IMR-90 (cell line): Measurements from ENCODE around the gene TNPO1. TPM values are rescaled to one million over a fixed set of nuclear protein-coding genes. Genes with fewer than 3 reads are reported as not detected.

Experiments used
- ATAC-seq: fragments of 200-7000 bp; cut with Tn5 transposase; 2 replicates; pipeline ENCODE4 v1.9.1; 2020; ENCODE audit warnings: low read depth, mild to moderate bottlenecking, moderate library complexity
- BruUV-seq: library from RNA; stranded (reverse); fragments of 400-500 nt; replicated peaks from 2 replicates; lab custom pipeline; 2021; lab: Mats Ljungman, UMichigan
- CTCF ChIA-PET: fragments of 300-600 bp; formaldehyde crosslinking; extraction: SDS; loops from one replicate; lab custom pipeline; 2021; ENCODE audit warnings: antibody characterized with exemption; lab: Yijun Ruan, JAX
- POLR2A ChIA-PET: fragments of 300-600 bp; sonication (Branson Sonifier 250); formaldehyde crosslinking; loops from one replicate; lab custom pipeline; 2022; ENCODE audit warnings: antibody characterized with exemption; ENCODE audit not compliant: unreplicated experiment; lab: Charles Lee
- DNase-seq: peaks from one replicate; pipeline ENCODE4 v3.0.0; 2013
- H2AFZ ChIP-seq: replicated peaks from 2 replicates; pipeline ENCODE3; 2013; ENCODE audit warnings: low read length, mild to moderate bottlenecking; ENCODE audit not compliant: poor library complexity
- H2AK5ac ChIP-seq: 2 replicates; pipeline ENCODE4 v1.6.1; 2013; ENCODE audit warnings: low read depth, low read length, inconsistent platforms
- H2AK9ac ChIP-seq: replicated peaks from 2 replicates; pipeline ENCODE3; 2013; ENCODE audit warnings: mild to moderate bottlenecking, low read depth, low read length, moderate library complexity; ENCODE audit not compliant: poor library complexity
- H2BK120ac ChIP-seq: 2 replicates; pipeline ENCODE4 v1.6.1; 2013; ENCODE audit warnings: low read depth, low read length, inconsistent platforms
- H2BK15ac ChIP-seq: 3 replicates; pipeline ENCODE4 v1.6.1; 2013; ENCODE audit warnings: low read depth, low read length, inconsistent platforms
- H2BK20ac ChIP-seq: 2 replicates; pipeline ENCODE4 v1.6.1; 2013; ENCODE audit warnings: low read depth, mild to moderate bottlenecking, inconsistent platforms, low read length, moderate library complexity
- H2BK5ac ChIP-seq: 2 replicates; pipeline ENCODE4 v1.6.1; 2013; ENCODE audit warnings: mild to moderate bottlenecking, low read depth, low read length, inconsistent platforms; ENCODE audit not compliant: poor library complexity, severe bottlenecking
- H3K14ac ChIP-seq: replicated peaks from 2 replicates; pipeline ENCODE4 v1.6.1; 2013; ENCODE audit warnings: low read depth, low read length, inconsistent platforms
- H3K18ac ChIP-seq: 2 replicates; pipeline ENCODE4 v1.6.1; 2013; ENCODE audit warnings: low read depth, low read length, control low read depth
- H3K23ac ChIP-seq: 2 replicates; pipeline ENCODE4 v1.6.1; 2013; ENCODE audit warnings: low read depth, low read length, inconsistent platforms
- H3K27ac ChIP-seq: 2 replicates; pipeline ENCODE4 v1.5.1; 2013; ENCODE audit warnings: mild to moderate bottlenecking, control low read depth, low read length; ENCODE audit not compliant: insufficient read depth
- H3K27me3 ChIP-seq: 2 replicates; pipeline ENCODE4 v1.6.1; 2013; ENCODE audit warnings: low read length; ENCODE audit not compliant: control insufficient read depth, insufficient read depth
- H3K36me3 ChIP-seq: 2 replicates; pipeline ENCODE4 v1.6.1; 2013; ENCODE audit warnings: low read length, mixed read lengths; ENCODE audit not compliant: control insufficient read depth, insufficient read depth
- H3K4ac ChIP-seq: 2 replicates; pipeline ENCODE4 v1.6.1; 2013; ENCODE audit warnings: low read depth, low read length, inconsistent platforms
- H3K4me1 ChIP-seq: 2 replicates; pipeline ENCODE4 v1.6.1; 2013; ENCODE audit warnings: low read length, mixed read lengths; ENCODE audit not compliant: control insufficient read depth, insufficient read depth
- H3K4me2 ChIP-seq: 2 replicates; pipeline ENCODE4 v1.6.1; 2013; ENCODE audit warnings: low read depth, mild to moderate bottlenecking, control low read depth, low read length, moderate library complexity
- H3K4me3 ChIP-seq: 2 replicates; pipeline ENCODE4 v1.5.1; 2013; ENCODE audit warnings: low read depth, mild to moderate bottlenecking, control low read depth, low read length, moderate library complexity; ENCODE audit not compliant: insufficient read depth
- H3K56ac ChIP-seq: 2 replicates; pipeline ENCODE4 v1.6.1; 2013; ENCODE audit warnings: low read length, inconsistent platforms; ENCODE audit not compliant: insufficient read depth; ENCODE audit errors: extremely low read depth
- H3K79me1 ChIP-seq, 2 experiments: 2 replicates each; pipeline ENCODE4 v1.6.1; 2013; ENCODE audit warnings: low read length in 2 of 2, inconsistent platforms in 1 of 2, low read depth in 1 of 2
- H3K9ac ChIP-seq: 2 replicates; pipeline ENCODE4 v1.6.1; 2013; ENCODE audit warnings: low read depth, low read length, control low read depth
- H3K9me1 ChIP-seq: 2 replicates; pipeline ENCODE4 v1.6.1; 2013; ENCODE audit warnings: low read length, inconsistent platforms; ENCODE audit not compliant: insufficient read depth
- H3K9me3 ChIP-seq: 2 replicates; pipeline ENCODE4 v1.6.1; 2013; ENCODE audit warnings: low read length; ENCODE audit not compliant: control insufficient read depth, insufficient read depth
- H4K20me1 ChIP-seq: 2 replicates; pipeline ENCODE4 v1.6.1; 2013; ENCODE audit warnings: low read length, inconsistent platforms; ENCODE audit not compliant: insufficient read depth
- H4K5ac ChIP-seq: 2 replicates; pipeline ENCODE4 v1.6.1; 2013; ENCODE audit warnings: mild to moderate bottlenecking, low read depth, low read length, control low read depth
- H4K8ac ChIP-seq, 2 experiments: 2 replicates each; pipeline ENCODE4 v1.6.1; 2013; ENCODE audit warnings: low read depth in 2 of 2, low read length in 2 of 2, control low read depth in 1 of 2, inconsistent platforms in 1 of 2
- H4K91ac ChIP-seq: 2 replicates; pipeline ENCODE4 v1.6.1; 2013; ENCODE audit warnings: low read depth, low read length, inconsistent platforms; ENCODE audit not compliant: insufficient read depth
- CEBPB ChIP-seq: IDR thresholded peaks from 2 replicates; pipeline ENCODE4 v1.6.1; 2012; ENCODE audit warnings: low read depth, low read length, improper control_type of control experiment
- CHD1 ChIP-seq: IDR thresholded peaks from 2 replicates; pipeline ENCODE4 v1.6.1; 2012; ENCODE audit warnings: low read depth, low read length, improper control_type of control experiment
- FOS ChIP-seq: fragments of 150-350 bp; IDR thresholded peaks from 2 replicates; pipeline ENCODE4 v1.6.1; 2016; ENCODE audit warnings: low read depth, low read length
- MAFK ChIP-seq: IDR thresholded peaks from 2 replicates; pipeline ENCODE4 v1.6.1; 2012; ENCODE audit warnings: low read depth, low read length, improper control_type of control experiment
- MAZ ChIP-seq: IDR thresholded peaks from 2 replicates; pipeline ENCODE4 v1.6.1; 2012; ENCODE audit warnings: low read depth, mild to moderate bottlenecking, low read length, improper control_type of control experiment, moderate library complexity, borderline replicate concordance
- MXI1 ChIP-seq: IDR thresholded peaks from 2 replicates; pipeline ENCODE4 v1.6.1; 2012; ENCODE audit warnings: low read depth, mild to moderate bottlenecking, low read length, moderate library complexity, borderline replicate concordance
- NFE2L2 ChIP-seq: fragments of 150-350 bp; IDR thresholded peaks from 2 replicates; pipeline ENCODE4 v1.6.1; 2016; ENCODE audit warnings: low read depth, mild to moderate bottlenecking, low read length
- RFX5 ChIP-seq: IDR thresholded peaks from 2 replicates; pipeline ENCODE4 v1.8.0; 2012; ENCODE audit warnings: low read depth, mild to moderate bottlenecking, low read length, moderate library complexity
- SMC3 ChIP-seq: fragments of 150-350 bp; IDR thresholded peaks from 2 replicates; pipeline ENCODE4 v1.6.1; 2016; ENCODE audit warnings: low read depth, mild to moderate bottlenecking, antibody characterized with exemption, low read length, moderate library complexity
- USF2 ChIP-seq: fragments of 150-350 bp; IDR thresholded peaks from 2 replicates; pipeline ENCODE4 v1.6.1; 2017; ENCODE audit warnings: mild to moderate bottlenecking, antibody characterized with exemption, low read length, low read depth
- dilution Hi-C: fragments of 300-500 bp; cut with HindIII; formaldehyde crosslinking; loops from one replicate; pipeline ENCODE4 v1.14.3; 2018; ENCODE audit warnings: low sequenced_read_pairs; ENCODE audit not compliant: unreplicated experiment
- in situ Hi-C: fragments of 300-500 bp; cut with MboI; formaldehyde crosslinking; loops from 3 replicates; pipeline ENCODE4 v1.14.3; 2019; ENCODE audit warnings: low sequenced_read_pairs, inconsistent platforms, mixed read lengths
- intact Hi-C: fragments of 100-400 bp; cut with micrococcal nuclease; formaldehyde crosslinking; loops from 2 replicates; pipeline ENCODE4 v1.10.0; 2022
- polyA plus RNA-seq, 3 experiments: library from polyadenylated mRNA; depleted of rRNA; stranded (reverse); fragments of >200 nt; gene quantifications; 2 replicates each; pipeline ENCODE4 v1.2.3, GENCODE V29; 2012; ENCODE audit warnings: low replicate concordance in 1 of 3
- total RNA-seq: library from RNA; depleted of rRNA; stranded (reverse); fragments of >200 nt; gene quantifications from 2 replicates; pipeline ENCODE4 v1.2.3, GENCODE V29; 2012
- TF ChIP-seq, protein P1 (sequence below): conservative IDR thresholded peaks from 2 replicates; pipeline ENCODE4 v1.5.1; 2012; ENCODE audit warnings: mild to moderate bottlenecking, low read depth, low read length, improper control_type of control experiment
- TF ChIP-seq, protein P2 (sequence below): fragments of 150-350 bp; IDR thresholded peaks from 2 replicates; pipeline ENCODE4 v1.6.1; 2016; ENCODE audit warnings: low read depth, mild to moderate bottlenecking, low read length, moderate library complexity, borderline replicate concordance

TNPO1 gene
- total and polyA plus RNA-seq, 2 of the 4 experiments (the other 2 are of a cell fraction) = 45.5 to 400 TPM

GRCh38 chr5:72814104-72814503 lies 2.4 kb upstream of the TNPO1 start:
- Histone ChIP-seq H3K4me1 (peaks cover 4% of the 10 kb centered on the region; the same call in 1 of the 2 replicates), H3K23ac (no peak overlapping the region), H2AK5ac (no peak overlapping the region), H3K9me1 (peaks cover 4% of the 10 kb centered on the region; the same call in 1 of the 2 replicates), H2AK9ac (no peak overlapping the region), H3K9me3 (no peaks in the 10 kb centered on the region), H4K5ac (no peak overlapping the region), H3K79me1 (peaks cover 3 to 6% of the 10 kb centered on the region in 2 experiments; a peak in 2 of 4 replicates), H2BK20ac (no peak overlapping the region), H3K4me3 (no peak overlapping the region), H3K36me3 (no peaks in the 10 kb centered on the region), H2BK15ac (no peak overlapping the region), H3K9ac (no peak overlapping the region), H3K18ac (no peak overlapping the region), H3K27me3 (no peaks in the 10 kb centered on the region), H3K4me2 (no peak overlapping the region), H2AFZ (no peak overlapping the region), H2BK5ac (no peak overlapping the region), H4K20me1 (peaks cover 7% of the 10 kb centered on the region), H3K56ac (no peak overlapping the region), H3K4ac (no peak overlapping the region), H4K91ac (no peak overlapping the region), H3K14ac (no peak overlapping the region), H2BK120ac (no peak overlapping the region), H3K27ac (no peak overlapping the region), H4K8ac (no peak overlapping the region)
- ChIA-PET POLR2A (no interaction called here), CTCF (interaction anchor here (1.2 kb wide), 1 partner anchor 203 kb away, joined by 5 read pairs; no protein-coding TSS in a partner anchor)
- dilution Hi-C loops (no loop called here), in situ Hi-C loops (loop anchor here (10.0 kb wide), 1 partner anchor 189 kb away; no protein-coding TSS in a partner anchor), intact Hi-C loops (no loop called here)
- no peak for TF ChIP-seq MAFK
- TF ChIP-seq CEBPB = no peak
- no peak for TF ChIP-seq SMC3
- TF ChIP-seq, protein P1, sequence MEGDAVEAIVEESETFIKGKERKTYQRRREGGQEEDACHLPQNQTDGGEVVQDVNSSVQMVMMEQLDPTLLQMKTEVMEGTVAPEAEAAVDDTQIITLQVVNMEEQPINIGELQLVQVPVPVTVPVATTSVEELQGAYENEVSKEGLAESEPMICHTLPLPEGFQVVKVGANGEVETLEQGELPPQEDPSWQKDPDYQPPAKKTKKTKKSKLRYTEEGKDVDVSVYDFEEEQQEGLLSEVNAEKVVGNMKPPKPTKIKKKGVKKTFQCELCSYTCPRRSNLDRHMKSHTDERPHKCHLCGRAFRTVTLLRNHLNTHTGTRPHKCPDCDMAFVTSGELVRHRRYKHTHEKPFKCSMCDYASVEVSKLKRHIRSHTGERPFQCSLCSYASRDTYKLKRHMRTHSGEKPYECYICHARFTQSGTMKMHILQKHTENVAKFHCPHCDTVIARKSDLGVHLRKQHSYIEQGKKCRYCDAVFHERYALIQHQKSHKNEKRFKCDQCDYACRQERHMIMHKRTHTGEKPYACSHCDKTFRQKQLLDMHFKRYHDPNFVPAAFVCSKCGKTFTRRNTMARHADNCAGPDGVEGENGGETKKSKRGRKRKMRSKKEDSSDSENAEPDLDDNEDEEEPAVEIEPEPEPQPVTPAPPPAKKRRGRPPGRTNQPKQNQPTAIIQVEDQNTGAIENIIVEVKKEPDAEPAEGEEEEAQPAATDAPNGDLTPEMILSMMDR = no peak
- TF ChIP-seq FOS = no peak
- no peak for TF ChIP-seq RFX5
- TF ChIP-seq USF2 = no peak
- TF ChIP-seq MAZ = no peak
- TF ChIP-seq, protein P2, sequence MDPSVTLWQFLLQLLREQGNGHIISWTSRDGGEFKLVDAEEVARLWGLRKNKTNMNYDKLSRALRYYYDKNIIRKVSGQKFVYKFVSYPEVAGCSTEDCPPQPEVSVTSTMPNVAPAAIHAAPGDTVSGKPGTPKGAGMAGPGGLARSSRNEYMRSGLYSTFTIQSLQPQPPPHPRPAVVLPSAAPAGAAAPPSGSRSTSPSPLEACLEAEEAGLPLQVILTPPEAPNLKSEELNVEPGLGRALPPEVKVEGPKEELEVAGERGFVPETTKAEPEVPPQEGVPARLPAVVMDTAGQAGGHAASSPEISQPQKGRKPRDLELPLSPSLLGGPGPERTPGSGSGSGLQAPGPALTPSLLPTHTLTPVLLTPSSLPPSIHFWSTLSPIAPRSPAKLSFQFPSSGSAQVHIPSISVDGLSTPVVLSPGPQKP = no peak
- no peak for TF ChIP-seq MXI1
- TF ChIP-seq CHD1 = no peak
- TF ChIP-seq NFE2L2 = no peak
- DNase-seq = no peak
- no peak for ATAC-seq
- BruUV-seq = no TSS peak
